ENCODE results near the gene NSUN5.

The NSUN5 gene

DNA sequence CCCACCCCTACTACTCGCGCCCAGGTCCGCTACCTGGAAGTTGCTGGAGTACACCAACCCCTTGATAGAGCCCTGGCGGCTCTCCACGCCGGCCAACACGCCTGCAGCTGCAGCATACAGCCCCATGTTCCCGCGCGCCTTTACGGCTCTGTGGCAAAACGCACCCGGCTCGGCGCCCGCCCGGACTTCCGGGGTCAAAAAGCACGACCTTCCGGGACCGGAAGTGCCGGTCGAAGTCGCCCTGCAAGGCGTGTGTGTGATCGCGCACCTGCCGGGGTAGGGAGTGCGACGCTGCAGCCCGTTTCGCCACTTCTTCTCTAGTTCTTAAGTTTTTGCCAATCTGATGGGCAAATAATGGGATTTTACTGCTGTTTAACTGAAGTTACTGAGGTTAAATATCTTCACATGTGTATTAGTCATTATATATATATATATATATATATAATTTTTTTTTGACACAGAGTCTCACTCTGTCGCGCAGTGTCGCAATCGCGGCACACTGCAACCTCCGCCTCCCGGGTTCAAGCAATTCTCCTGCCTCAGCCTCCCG lies at the start of gene NSUN5:
TSS of gene NSUN5 (minus strand) at position 162 of the 550 bp plus-strand sequence. CDS start at position 126, 36 bp downstream.
- Histone ChIP-seq H3K9ac (peak within 1 kb of the TSS; percentile 10; the same call in 1 of the 2 replicates), H3K79me2 (ENCODE audit: insufficient read depth, low read depth) (no peaks in the 10 kb centered on the region), H3K4me1 (ENCODE audit: low read depth, poor library complexity, severe bottlenecking) (peaks cover 8% of the 10 kb centered on the region), H4K20me1 (ENCODE audit: insufficient read depth) (no peaks in the 10 kb centered on the region), H3K27me3 (ENCODE audit: insufficient read depth, low read depth) (no peaks in the 10 kb centered on the region; the same call in 1 of the 2 replicates), H3K27ac (no peak within 1 kb of the TSS), H3K36me3 (ENCODE audit: insufficient read depth) (peaks cover 3% of the 10 kb centered on the region; the same call in 1 of the 2 replicates), H2AFZ (ENCODE audit: low read depth) (peak within 1 kb of the TSS; percentile 48; the same call in 1 of the 2 replicates), H3K4me3 (IDR thresholded peaks at IDR 0.05; ENCODE audit: insufficient read depth, low read depth, low read length) (no peak within 1 kb of the TSS), H3K4me2 (peak within 1 kb of the TSS; percentile 66)
- TF ChIP-seq, protein P1, sequence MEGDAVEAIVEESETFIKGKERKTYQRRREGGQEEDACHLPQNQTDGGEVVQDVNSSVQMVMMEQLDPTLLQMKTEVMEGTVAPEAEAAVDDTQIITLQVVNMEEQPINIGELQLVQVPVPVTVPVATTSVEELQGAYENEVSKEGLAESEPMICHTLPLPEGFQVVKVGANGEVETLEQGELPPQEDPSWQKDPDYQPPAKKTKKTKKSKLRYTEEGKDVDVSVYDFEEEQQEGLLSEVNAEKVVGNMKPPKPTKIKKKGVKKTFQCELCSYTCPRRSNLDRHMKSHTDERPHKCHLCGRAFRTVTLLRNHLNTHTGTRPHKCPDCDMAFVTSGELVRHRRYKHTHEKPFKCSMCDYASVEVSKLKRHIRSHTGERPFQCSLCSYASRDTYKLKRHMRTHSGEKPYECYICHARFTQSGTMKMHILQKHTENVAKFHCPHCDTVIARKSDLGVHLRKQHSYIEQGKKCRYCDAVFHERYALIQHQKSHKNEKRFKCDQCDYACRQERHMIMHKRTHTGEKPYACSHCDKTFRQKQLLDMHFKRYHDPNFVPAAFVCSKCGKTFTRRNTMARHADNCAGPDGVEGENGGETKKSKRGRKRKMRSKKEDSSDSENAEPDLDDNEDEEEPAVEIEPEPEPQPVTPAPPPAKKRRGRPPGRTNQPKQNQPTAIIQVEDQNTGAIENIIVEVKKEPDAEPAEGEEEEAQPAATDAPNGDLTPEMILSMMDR (conservative IDR thresholded peaks at IDR 0.05; ENCODE audit: low read depth, low read length) = no peak

DNA sequence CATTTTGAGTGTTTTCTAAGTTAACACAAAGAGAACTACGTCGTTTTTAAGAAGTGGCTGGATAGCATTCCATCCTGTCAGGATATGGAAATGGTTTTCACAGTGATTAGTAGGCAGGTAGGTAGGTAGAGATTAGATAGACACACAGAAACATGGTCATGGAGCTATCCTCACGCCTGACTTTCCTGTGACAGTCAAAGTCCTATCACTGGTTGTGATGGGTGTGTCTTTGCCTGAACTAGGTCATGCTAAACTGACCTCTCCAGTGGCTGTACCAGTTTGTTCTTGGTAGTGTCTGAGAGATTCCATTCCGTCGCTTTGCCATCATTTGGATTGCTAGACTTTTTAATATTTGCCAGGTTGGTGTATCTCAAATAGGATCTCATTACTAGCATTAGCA lies 47.5 kb upstream of the NSUN5 start:
- no peaks in the 10 kb centered on the region for H4K20me1 ChIP-seq (ENCODE audit: insufficient read depth)
- no peaks in the 10 kb centered on the region for H3K36me3 ChIP-seq (ENCODE audit: insufficient read depth)
- H3K27ac ChIP-seq = no peak overlapping the region
- no peak overlapping the region for H3K4me3 ChIP-seq (IDR thresholded peaks at IDR 0.05; ENCODE audit: insufficient read depth, low read depth, low read length)
- no peak overlapping the region for H3K9ac ChIP-seq
- no peaks in the 10 kb centered on the region for H3K79me2 ChIP-seq (ENCODE audit: insufficient read depth, low read depth)
- no peaks in the 10 kb centered on the region for H3K27me3 ChIP-seq (ENCODE audit: insufficient read depth, low read depth)
- H3K4me2 ChIP-seq = no peak overlapping the region
- TF ChIP-seq, protein P1 (conservative IDR thresholded peaks at IDR 0.05; ENCODE audit: low read depth, low read length) = no peak
- H3K4me1 ChIP-seq (ENCODE audit: low read depth, poor library complexity, severe bottlenecking) = no peaks in the 10 kb centered on the region
- H2AFZ ChIP-seq (ENCODE audit: low read depth) = no peak overlapping the region

DNA sequence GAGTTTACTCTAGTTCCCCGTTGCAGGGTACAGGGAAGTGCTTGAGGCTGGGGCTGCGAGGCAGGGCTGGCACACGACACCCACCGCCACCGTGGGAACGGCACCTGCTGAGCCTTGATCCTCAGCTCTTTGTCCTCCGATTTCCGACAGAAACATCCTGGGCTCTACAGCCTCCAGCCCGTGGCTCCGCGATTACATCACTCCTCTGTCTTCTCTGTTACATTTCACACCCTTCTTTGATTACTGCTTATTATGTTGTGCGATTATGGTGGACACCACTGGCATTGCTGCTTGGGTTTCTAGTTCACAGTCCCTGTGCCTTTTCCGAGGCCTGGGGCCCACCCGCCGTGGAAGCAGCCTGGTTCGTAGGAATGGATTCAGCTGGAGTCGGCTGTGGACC lies 46.2 kb upstream of the NSUN5 start:
- no peaks in the 10 kb centered on the region for H3K36me3 ChIP-seq (ENCODE audit: insufficient read depth)
- H3K79me2 ChIP-seq (ENCODE audit: insufficient read depth, low read depth) = no peaks in the 10 kb centered on the region
- no peak overlapping the region for H3K9ac ChIP-seq
- no peak overlapping the region for H3K27ac ChIP-seq
- H4K20me1 ChIP-seq (ENCODE audit: insufficient read depth) = no peaks in the 10 kb centered on the region
- no peak overlapping the region for H3K4me2 ChIP-seq
- no peak overlapping the region for H3K4me3 ChIP-seq (IDR thresholded peaks at IDR 0.05; ENCODE audit: insufficient read depth, low read depth, low read length)
- H3K27me3 ChIP-seq (ENCODE audit: insufficient read depth, low read depth) = no peaks in the 10 kb centered on the region
- no peak overlapping the region for H2AFZ ChIP-seq (ENCODE audit: low read depth)
- TF ChIP-seq, protein P1 (conservative IDR thresholded peaks at IDR 0.05; ENCODE audit: low read depth, low read length) = no peak
- no peaks in the 10 kb centered on the region for H3K4me1 ChIP-seq (ENCODE audit: low read depth, poor library complexity, severe bottlenecking)

DNA sequence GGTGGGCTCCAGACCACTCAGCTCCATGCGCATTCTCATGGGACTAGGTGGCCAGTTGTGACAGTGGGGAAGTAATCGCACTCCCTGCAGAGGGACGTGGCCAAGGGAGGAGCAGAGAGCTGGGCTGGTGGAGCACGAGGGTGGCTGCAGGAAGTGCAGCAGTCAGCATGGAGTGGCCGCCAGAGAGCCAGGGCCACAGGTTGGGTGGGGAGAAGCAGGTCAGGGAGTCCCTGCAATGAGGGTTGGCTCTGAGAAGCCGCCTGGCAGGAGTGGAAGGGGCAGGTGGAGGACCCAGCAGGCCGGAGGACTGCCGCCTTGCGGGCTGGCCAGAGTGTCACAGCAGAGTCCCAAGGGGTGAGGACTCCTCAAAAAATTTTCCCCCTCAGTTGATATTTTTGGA lies 45.6 kb upstream of the NSUN5 start:
- no peak overlapping the region for H3K27ac ChIP-seq
- no peaks in the 10 kb centered on the region for H3K79me2 ChIP-seq (ENCODE audit: insufficient read depth, low read depth)
- no peaks in the 10 kb centered on the region for H3K4me1 ChIP-seq (ENCODE audit: low read depth, poor library complexity, severe bottlenecking)
- no peak overlapping the region for H3K4me3 ChIP-seq (IDR thresholded peaks at IDR 0.05; ENCODE audit: insufficient read depth, low read depth, low read length)
- no peak overlapping the region for H3K4me2 ChIP-seq
- H3K36me3 ChIP-seq (ENCODE audit: insufficient read depth) = no peaks in the 10 kb centered on the region
- H4K20me1 ChIP-seq (ENCODE audit: insufficient read depth) = no peaks in the 10 kb centered on the region
- TF ChIP-seq, protein P1 (conservative IDR thresholded peaks at IDR 0.05; ENCODE audit: low read depth, low read length) = no peak
- H2AFZ ChIP-seq (ENCODE audit: low read depth) = no peak overlapping the region
- no peak overlapping the region for H3K9ac ChIP-seq
- no peaks in the 10 kb centered on the region for H3K27me3 ChIP-seq (ENCODE audit: insufficient read depth, low read depth)

All from KMS-11 (cell line).